ENCODE measurements around the gene AFF3.

DNA sequence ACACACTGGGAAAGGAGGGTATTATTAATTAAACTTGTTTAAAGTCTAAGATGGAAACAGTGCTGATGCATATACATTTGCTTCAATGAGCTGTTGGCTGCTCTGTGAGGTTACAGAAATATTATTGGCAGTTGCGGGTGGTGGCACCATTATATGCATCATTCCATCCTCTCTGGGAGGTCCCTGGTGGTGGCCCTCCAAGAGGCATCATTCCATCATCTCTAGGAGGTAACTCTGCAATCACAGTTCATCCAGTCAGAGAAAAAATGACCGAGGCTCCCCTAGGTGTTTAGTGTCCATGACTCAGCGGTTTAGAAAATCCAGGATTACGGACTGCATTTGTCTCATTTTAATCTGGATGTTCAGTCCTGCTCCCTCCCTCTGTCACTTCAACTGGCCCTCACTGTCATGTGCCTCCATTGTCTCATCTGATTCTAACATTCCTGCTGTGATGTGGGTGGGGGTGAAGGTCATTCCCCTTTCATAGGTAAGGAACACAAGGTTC, 15.4 kb downstream of the AFF3 start:
- TF ChIP-seq, protein P1, sequence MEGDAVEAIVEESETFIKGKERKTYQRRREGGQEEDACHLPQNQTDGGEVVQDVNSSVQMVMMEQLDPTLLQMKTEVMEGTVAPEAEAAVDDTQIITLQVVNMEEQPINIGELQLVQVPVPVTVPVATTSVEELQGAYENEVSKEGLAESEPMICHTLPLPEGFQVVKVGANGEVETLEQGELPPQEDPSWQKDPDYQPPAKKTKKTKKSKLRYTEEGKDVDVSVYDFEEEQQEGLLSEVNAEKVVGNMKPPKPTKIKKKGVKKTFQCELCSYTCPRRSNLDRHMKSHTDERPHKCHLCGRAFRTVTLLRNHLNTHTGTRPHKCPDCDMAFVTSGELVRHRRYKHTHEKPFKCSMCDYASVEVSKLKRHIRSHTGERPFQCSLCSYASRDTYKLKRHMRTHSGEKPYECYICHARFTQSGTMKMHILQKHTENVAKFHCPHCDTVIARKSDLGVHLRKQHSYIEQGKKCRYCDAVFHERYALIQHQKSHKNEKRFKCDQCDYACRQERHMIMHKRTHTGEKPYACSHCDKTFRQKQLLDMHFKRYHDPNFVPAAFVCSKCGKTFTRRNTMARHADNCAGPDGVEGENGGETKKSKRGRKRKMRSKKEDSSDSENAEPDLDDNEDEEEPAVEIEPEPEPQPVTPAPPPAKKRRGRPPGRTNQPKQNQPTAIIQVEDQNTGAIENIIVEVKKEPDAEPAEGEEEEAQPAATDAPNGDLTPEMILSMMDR (IDR thresholded peaks at IDR 0.05): no peak
- TF ChIP-seq POLR2A (IDR thresholded peaks at IDR 0.05): no peak

All from right lobe of liver (tissue), 4 donors.